RWPE2 (cell line): ENCODE data around the gene NPEPPS.

ENCODE experiments used
- ATAC-seq: fragments of 200-7000 bp; cut with Tn5 transposase; 3 replicates; pipeline ENCODE4 v1.9.1; 2021; ENCODE audit warnings: low read depth
- DNase-seq: peaks from one replicate; pipeline ENCODE4 v3.0.0-alpha.2; 2020; ENCODE audit warnings: low spot score
- H3K27ac ChIP-seq: fragments of 450-650 bp; 2 replicates; pipeline ENCODE4 v1.5.1; 2017; ENCODE audit warnings: mild to moderate bottlenecking; ENCODE audit not compliant: poor library complexity, severe bottlenecking
- H3K27me3 ChIP-seq: fragments of 250-450 bp; sonication (Bioruptor Pico); 2 replicates; pipeline ENCODE4 v1.5.1; 2021; ENCODE audit warnings: mild to moderate bottlenecking, moderate library complexity; ENCODE audit not compliant: insufficient read depth, poor library complexity, severe bottlenecking
- H3K36me3 ChIP-seq: fragments of 250-450 bp; sonication (Bioruptor Pico); 2 replicates; pipeline ENCODE4 v1.5.1; 2020; ENCODE audit warnings: low read depth, mild to moderate bottlenecking, moderate library complexity
- H3K4me1 ChIP-seq: fragments of 250-450 bp; sonication (Bioruptor Pico); 2 replicates; pipeline ENCODE4 v1.5.1; 2021; ENCODE audit warnings: mild to moderate bottlenecking, moderate library complexity; ENCODE audit not compliant: insufficient read depth, poor library complexity, severe bottlenecking
- H3K4me3 ChIP-seq: fragments of 250-450 bp; sonication (Bioruptor Pico); 2 replicates; pipeline ENCODE4 v1.5.1; 2021; ENCODE audit warnings: mild to moderate bottlenecking, moderate library complexity; ENCODE audit not compliant: severe bottlenecking
- H3K9me3 ChIP-seq: fragments of 250-450 bp; sonication (Bioruptor Pico); 2 replicates; pipeline ENCODE4 v1.5.1; 2021; ENCODE audit warnings: mild to moderate bottlenecking, moderate library complexity; ENCODE audit not compliant: severe bottlenecking
- TF ChIP-seq, protein P1 (sequence below): fragments of 450-650 bp; IDR thresholded peaks from one replicate; pipeline ENCODE4 v1.5.1; 2017; ENCODE audit warnings: mild to moderate bottlenecking, moderate library complexity; ENCODE audit not compliant: poor library complexity, severe bottlenecking

The NPEPPS gene

GRCh38 chr17:47652570-47652969 is 121.7 kb downstream of the NPEPPS start:
- Histone ChIP-seq H3K27me3 (no peaks in the 10 kb centered on the region), H3K27ac (peak overlapping the region; percentile 85), H3K4me1 (peaks cover 22% of the 10 kb centered on the region), H3K9me3 (no peaks in the 10 kb centered on the region), H3K36me3 (peaks cover 70% of the 10 kb centered on the region), H3K4me3 (no peak overlapping the region)
- TF ChIP-seq, protein P1, sequence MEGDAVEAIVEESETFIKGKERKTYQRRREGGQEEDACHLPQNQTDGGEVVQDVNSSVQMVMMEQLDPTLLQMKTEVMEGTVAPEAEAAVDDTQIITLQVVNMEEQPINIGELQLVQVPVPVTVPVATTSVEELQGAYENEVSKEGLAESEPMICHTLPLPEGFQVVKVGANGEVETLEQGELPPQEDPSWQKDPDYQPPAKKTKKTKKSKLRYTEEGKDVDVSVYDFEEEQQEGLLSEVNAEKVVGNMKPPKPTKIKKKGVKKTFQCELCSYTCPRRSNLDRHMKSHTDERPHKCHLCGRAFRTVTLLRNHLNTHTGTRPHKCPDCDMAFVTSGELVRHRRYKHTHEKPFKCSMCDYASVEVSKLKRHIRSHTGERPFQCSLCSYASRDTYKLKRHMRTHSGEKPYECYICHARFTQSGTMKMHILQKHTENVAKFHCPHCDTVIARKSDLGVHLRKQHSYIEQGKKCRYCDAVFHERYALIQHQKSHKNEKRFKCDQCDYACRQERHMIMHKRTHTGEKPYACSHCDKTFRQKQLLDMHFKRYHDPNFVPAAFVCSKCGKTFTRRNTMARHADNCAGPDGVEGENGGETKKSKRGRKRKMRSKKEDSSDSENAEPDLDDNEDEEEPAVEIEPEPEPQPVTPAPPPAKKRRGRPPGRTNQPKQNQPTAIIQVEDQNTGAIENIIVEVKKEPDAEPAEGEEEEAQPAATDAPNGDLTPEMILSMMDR = no peak
- no peak for ATAC-seq
- no peak for DNase-seq

GRCh38 chr17:47653442-47653841 is 122.5 kb downstream of the NPEPPS start:
- Histone ChIP-seq H3K27me3 (no peaks in the 10 kb centered on the region), H3K27ac (no peak overlapping the region), H3K4me1 (peaks cover 19% of the 10 kb centered on the region), H3K9me3 (no peaks in the 10 kb centered on the region), H3K36me3 (peaks cover 78% of the 10 kb centered on the region), H3K4me3 (no peak overlapping the region)
- no peak for DNase-seq
- TF ChIP-seq, protein P1 = no peak
- ATAC-seq = no peak

DNA sequence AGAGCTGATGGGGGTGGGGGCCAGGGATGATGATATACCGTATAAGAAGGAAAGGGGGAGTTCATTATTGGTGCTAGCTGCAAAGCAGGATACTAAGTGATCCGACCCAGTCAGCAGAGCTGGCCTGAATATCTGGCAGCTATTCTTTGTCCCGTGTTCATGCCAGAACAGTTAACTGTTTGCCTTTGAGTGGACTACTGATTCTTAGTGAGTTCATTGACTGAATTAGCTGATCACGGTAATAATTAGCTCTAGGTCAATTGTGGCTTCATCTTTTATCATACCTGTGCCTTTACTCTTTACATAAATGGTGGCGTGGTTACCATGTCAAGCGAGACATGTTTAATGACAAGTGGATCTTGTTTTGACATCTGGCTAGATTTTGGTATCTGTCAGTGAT is 124.1 kb downstream of the NPEPPS start:
- H3K27me3 ChIP-seq = no peaks in the 10 kb centered on the region
- peaks cover 94% of the 10 kb centered on the region for H3K36me3 ChIP-seq
- no peak for ATAC-seq
- TF ChIP-seq, protein P1 = no peak
- no peak overlapping the region for H3K27ac ChIP-seq
- H3K4me3 ChIP-seq = no peak overlapping the region
- H3K9me3 ChIP-seq = no peaks in the 10 kb centered on the region
- peaks cover 16% of the 10 kb centered on the region for H3K4me1 ChIP-seq
- DNase-seq = no peak

- ATAC-seq (no peak), DNase-seq (no peak)
- TF ChIP-seq, protein P1 = no peak
- peaks cover 3% of the 10 kb centered on the region for H3K4me1 ChIP-seq
- no peaks in the 10 kb centered on the region for H3K9me3 ChIP-seq
- H3K27ac ChIP-seq = no peak overlapping the region
- H3K27me3 ChIP-seq = no peaks in the 10 kb centered on the region
- no peak overlapping the region for H3K4me3 ChIP-seq
- peaks cover 100% of the 10 kb centered on the region for H3K36me3 ChIP-seq
Measured at GRCh38 chr17:47660064-47660492, 129.2 kb downstream of the NPEPPS start.

DNA sequence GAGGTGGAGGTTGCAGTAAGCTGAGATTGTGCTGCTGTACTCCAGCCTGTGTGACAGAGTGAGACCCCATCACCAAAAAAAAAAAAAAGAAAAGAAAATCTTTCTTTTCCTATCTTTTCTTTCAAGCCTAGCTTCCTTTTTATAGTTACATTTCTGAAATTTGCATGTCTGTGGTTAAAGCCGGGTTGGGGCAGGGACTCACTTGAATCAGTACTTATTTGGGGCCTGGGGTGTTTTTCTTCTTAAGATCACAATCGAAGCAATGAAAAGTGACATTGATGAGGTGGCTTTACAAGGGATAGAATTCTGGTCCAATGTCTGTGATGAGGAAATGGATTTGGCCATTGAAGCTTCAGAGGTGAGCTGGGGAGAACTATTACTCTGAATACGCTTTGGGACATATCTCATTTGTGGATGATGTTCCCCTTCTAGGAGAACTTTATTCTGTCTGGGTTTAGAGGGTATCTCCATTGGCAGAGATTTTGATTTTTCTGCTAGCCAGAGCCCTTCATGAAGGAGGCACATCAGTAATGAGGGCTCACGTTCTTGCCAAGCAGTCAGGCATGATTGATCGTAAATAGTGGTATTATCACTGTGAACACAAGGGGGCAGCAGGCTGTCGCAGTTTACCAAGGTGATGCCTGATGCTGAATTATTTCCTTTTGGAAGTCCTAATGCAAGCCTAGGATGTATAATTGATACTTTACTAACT is 133.2 kb downstream of the NPEPPS start:
- ATAC-seq (peak; percentile 74), DNase-seq (no peak)
- TF ChIP-seq, protein P1 = peak; percentile 89
- Histone ChIP-seq H3K4me1 (peaks cover 3% of the 10 kb centered on the region), H3K27me3 (no peaks in the 10 kb centered on the region), H3K36me3 (peaks cover 98% of the 10 kb centered on the region), H3K27ac (no peak overlapping the region), H3K4me3 (no peak overlapping the region), H3K9me3 (no peaks in the 10 kb centered on the region)
